PFSK-1 (cell line): Measurements from ENCODE around the gene WLS.

Source experiments
- FOXP2 ChIP-seq: optimal IDR thresholded peaks from 2 replicates; pipeline ENCODE3; 2011; ENCODE audit warnings: borderline replicate concordance, control low read depth, inconsistent platforms; ENCODE audit not compliant: insufficient read depth; ENCODE audit errors: extremely low read length, extremely low read depth
- POLR2AphosphoS5 ChIP-seq: IDR thresholded peaks from 2 replicates; pipeline ENCODE4 v1.6.1; 2012; ENCODE audit warnings: low read depth, mild to moderate bottlenecking, control low read depth, low read length, moderate library complexity
- SIN3A ChIP-seq: IDR thresholded peaks from 2 replicates; pipeline ENCODE4 v1.6.1; 2012; ENCODE audit warnings: mild to moderate bottlenecking, low read length, moderate library complexity, borderline replicate concordance; ENCODE audit not compliant: insufficient read depth
- TAF1 ChIP-seq: IDR thresholded peaks from 2 replicates; pipeline ENCODE4 v1.6.1; 2012; ENCODE audit warnings: low read length, control low read depth, borderline replicate concordance; ENCODE audit not compliant: insufficient read depth
- TF ChIP-seq, protein P1 (sequence below), 2 experiments: IDR thresholded peaks; 2 replicates each; pipeline versions ENCODE4 v1.6.1 to v1.8.0; 2011 to 2012; ENCODE audit warnings: low read depth in 2 of 2, low read length in 2 of 2, control low read depth in 1 of 2, inconsistent platforms in 1 of 2, mild to moderate bottlenecking in 1 of 2, moderate library complexity in 1 of 2; ENCODE audit not compliant: insufficient read depth in 1 of 2

Gene WLS

DNA sequence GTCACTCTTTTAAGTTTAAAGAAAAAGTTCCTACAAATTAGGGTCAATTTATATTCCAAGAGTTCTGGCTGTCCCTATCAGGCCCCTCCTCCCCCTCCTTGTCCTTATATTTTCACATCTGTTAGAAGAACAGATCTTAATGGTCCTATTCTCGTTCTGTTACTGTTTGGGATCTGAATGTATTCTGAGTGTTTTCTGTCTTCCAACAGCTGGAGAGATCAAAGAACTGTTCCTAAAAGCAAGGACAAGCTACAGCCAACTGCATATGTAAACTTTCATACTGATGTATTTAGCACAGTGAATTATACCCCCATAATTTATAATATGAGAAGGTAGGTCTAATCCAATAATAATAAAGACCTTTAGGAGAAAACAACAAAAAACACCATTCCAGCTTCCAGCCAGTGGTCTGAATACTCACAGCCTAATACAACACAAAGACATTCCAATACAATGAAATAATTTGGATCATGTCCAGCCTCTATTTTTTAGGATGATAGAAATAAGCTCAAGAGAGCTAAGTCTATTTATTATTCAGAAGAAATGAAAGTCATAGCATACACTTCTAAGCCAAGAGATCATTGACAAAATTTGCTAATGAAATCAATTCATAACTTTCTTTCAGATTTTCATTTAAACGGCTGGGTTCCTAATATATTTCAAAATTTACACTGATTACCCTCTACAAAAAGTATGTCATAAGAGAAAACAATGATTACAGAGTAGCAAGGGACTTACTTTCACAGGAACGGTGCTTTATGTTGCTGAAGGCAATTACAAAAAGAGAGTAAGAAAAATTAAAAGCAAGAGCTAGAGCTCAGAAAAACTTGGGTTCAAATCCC is 25.3 kb downstream of the WLS start:
- TF ChIP-seq SIN3A (no peak), TAF1 (no peak), POLR2AphosphoS5 (no peak), FOXP2 (no peak)
- TF ChIP-seq, protein P1, sequence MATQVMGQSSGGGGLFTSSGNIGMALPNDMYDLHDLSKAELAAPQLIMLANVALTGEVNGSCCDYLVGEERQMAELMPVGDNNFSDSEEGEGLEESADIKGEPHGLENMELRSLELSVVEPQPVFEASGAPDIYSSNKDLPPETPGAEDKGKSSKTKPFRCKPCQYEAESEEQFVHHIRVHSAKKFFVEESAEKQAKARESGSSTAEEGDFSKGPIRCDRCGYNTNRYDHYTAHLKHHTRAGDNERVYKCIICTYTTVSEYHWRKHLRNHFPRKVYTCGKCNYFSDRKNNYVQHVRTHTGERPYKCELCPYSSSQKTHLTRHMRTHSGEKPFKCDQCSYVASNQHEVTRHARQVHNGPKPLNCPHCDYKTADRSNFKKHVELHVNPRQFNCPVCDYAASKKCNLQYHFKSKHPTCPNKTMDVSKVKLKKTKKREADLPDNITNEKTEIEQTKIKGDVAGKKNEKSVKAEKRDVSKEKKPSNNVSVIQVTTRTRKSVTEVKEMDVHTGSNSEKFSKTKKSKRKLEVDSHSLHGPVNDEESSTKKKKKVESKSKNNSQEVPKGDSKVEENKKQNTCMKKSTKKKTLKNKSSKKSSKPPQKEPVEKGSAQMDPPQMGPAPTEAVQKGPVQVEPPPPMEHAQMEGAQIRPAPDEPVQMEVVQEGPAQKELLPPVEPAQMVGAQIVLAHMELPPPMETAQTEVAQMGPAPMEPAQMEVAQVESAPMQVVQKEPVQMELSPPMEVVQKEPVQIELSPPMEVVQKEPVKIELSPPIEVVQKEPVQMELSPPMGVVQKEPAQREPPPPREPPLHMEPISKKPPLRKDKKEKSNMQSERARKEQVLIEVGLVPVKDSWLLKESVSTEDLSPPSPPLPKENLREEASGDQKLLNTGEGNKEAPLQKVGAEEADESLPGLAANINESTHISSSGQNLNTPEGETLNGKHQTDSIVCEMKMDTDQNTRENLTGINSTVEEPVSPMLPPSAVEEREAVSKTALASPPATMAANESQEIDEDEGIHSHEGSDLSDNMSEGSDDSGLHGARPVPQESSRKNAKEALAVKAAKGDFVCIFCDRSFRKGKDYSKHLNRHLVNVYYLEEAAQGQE (IDR thresholded peaks at IDR 0.05; ENCODE audit: insufficient read depth in 1 of 2, low read depth in 2 of 2, low read length in 2 of 2): no peak

DNA sequence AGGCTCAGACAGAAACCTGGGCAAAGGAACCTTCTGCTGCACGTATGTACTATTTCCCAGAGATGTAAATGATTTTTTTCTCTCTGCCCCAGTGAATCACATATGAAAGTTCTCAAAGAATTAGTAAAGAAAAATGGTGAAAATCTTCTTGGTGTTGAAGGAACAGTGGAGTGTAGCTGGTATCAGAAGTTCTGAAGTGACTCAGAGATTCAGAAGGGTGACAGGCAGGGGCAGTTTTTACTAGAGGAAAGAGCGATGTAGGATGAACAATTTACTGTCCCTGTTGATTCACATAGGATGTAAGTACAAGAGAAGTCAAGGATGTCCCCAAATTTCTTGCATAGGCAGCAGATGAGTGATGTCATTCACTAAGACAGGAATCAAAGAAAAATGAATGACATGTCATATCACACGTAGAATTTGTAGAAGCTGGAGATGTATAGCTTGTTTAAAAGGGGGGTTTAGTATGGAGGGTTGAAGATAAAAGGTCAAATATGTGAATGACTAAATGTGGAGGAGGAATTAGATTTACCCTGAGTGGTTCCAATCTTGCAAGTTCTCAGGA is 26.4 kb downstream of the WLS start:
- TF ChIP-seq TAF1: no peak
- TF ChIP-seq POLR2AphosphoS5: no peak
- TF ChIP-seq FOXP2: no peak
- TF ChIP-seq, protein P1 (IDR thresholded peaks at IDR 0.05; ENCODE audit: insufficient read depth in 1 of 2, low read depth in 2 of 2, low read length in 2 of 2): no peak
- no peak for TF ChIP-seq SIN3A

DNA sequence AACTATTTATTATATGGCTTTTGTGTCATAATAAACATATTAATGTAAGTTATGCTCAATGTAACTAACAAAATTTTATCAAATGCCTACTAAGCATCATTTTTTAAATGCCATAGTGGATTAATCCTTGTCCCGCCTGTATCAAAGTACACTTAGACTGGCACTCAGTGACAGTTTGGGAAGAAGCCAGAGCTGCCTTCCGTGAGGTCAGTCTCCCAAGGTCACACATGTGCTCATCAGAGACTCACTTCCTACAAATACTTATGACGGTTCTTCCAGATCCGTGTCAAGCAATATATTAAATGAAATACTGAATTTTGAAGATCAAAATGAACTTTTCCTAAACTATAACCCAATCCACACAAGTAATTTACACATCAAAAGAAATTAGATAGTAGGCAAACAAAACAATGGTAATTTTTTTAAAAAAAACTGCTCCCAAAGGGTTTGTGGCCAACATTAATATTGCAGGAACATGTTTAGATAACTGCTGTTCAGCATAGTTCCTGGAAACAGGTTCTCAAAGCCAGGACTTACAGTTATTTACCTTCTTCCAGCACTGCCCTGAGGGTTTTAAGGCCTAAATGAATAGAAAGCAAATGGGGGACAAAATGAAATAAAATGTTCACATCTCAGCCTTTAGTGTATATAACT is 27.2 kb downstream of the WLS start:
- TF ChIP-seq FOXP2 (no peak), POLR2AphosphoS5 (no peak), TAF1 (no peak), SIN3A (no peak)
- TF ChIP-seq, protein P1 (IDR thresholded peaks at IDR 0.05; ENCODE audit: insufficient read depth in 1 of 2, low read depth in 2 of 2, low read length in 2 of 2): no peak

DNA sequence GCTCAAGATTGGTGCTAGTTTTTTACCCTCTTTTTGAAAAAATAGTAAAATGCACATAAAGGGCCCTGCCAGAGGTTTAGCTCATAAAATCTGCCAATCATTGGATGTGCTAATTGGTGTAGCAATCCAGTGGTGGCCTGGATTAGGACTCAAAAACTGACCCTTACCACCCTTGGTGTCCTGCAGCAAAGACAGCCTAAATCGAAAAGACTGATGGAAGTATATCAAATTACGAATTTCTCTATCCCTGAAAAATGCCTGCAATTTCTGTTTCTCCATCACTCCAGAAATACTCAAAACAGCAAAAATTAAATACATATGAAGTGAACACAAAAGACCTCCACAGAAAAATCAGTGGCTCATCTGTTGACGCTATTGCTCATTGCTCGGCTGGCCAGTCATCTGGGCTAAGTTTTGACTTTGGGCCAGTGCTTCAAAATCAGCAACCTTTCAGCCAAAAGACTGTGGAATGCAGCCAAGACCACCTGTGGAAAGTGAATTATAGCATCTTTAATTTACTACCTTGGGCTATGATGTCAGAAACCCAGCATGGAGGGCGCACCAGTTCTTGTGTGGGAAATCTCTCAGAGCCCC is 30.0 kb downstream of the WLS start:
- TF ChIP-seq, protein P1 (IDR thresholded peaks at IDR 0.05; ENCODE audit: insufficient read depth in 1 of 2, low read depth in 2 of 2, low read length in 2 of 2): no peak
- TF ChIP-seq TAF1 (no peak), FOXP2 (no peak)
